Parathyroid adenoma (tissue), 2 donors: ENCODE measurements around the gene NEDD4L.

Experiments used
- H2AFZ ChIP-seq: fragments of 300-600 bp; sonication (generic); one replicate; pipeline ENCODE4 v1.7.0; 2017; ENCODE audit warnings: antibody characterized with exemption, mild to moderate bottlenecking
- H3K27ac ChIP-seq: fragments of 300-600 bp; sonication (generic); one replicate; pipeline ENCODE4 v1.7.0; 2017
- H3K27me3 ChIP-seq: fragments of 300-600 bp; sonication (generic); one replicate; pipeline ENCODE4 v1.7.0; 2017; ENCODE audit warnings: low read length; ENCODE audit not compliant: control insufficient read depth, insufficient read depth
- H3K36me3 ChIP-seq: fragments of 300-600 bp; sonication (generic); one replicate; pipeline ENCODE4 v1.7.0; 2017; ENCODE audit warnings: low read length; ENCODE audit not compliant: control insufficient read depth, insufficient read depth
- H3K4me1 ChIP-seq: fragments of 300-600 bp; sonication (generic); one replicate; pipeline ENCODE4 v1.7.0; 2017; ENCODE audit warnings: control low read depth
- H3K4me2 ChIP-seq: fragments of 300-600 bp; sonication (generic); one replicate; pipeline ENCODE4 v1.7.0; 2017; ENCODE audit warnings: low read length
- H3K4me3 ChIP-seq: fragments of 300-600 bp; sonication (generic); one replicate; pipeline ENCODE4 v1.7.0; 2017; ENCODE audit warnings: low read depth, low read length
- H3K79me2 ChIP-seq: fragments of 300-600 bp; sonication (generic); one replicate; pipeline ENCODE4 v1.7.0; 2017; ENCODE audit warnings: control low read depth
- H3K9ac ChIP-seq: fragments of 300-600 bp; sonication (generic); one replicate; pipeline ENCODE4 v1.7.0; 2017; ENCODE audit warnings: mild to moderate bottlenecking
- H3K9me3 ChIP-seq: fragments of 300-600 bp; sonication (generic); one replicate; pipeline ENCODE4 v1.7.0; 2017; ENCODE audit warnings: low read length; ENCODE audit not compliant: control insufficient read depth
- CTCF ChIP-seq: fragments of 300-600 bp; sonication (generic); IDR thresholded peaks from one replicate; pipeline ENCODE4 v1.7.0; 2017; ENCODE audit warnings: antibody characterized with exemption, mild to moderate bottlenecking
- donor health status: primary hyperparathyroidism.

NEDD4L gene

GRCh38 chr18:58335223-58335622 is 291.2 kb downstream of the NEDD4L start:
- no peak overlapping the region for H3K9ac ChIP-seq
- H2AFZ ChIP-seq, result no peak overlapping the region
- H3K79me2 ChIP-seq, result no peaks in the 10 kb centered on the region
- H3K4me3 ChIP-seq, result no peak overlapping the region
- H3K4me1 ChIP-seq, result no peaks in the 10 kb centered on the region
- no peaks in the 10 kb centered on the region for H3K36me3 ChIP-seq
- no peak overlapping the region for H3K4me2 ChIP-seq
- no peak overlapping the region for H3K27ac ChIP-seq
- H3K27me3 ChIP-seq, result no peaks in the 10 kb centered on the region
- TF ChIP-seq CTCF, result no peak
- H3K9me3 ChIP-seq, result no peaks in the 10 kb centered on the region

GRCh38 chr18:58335821-58336220 is 291.8 kb downstream of the NEDD4L start:
- no peak overlapping the region for H3K27ac ChIP-seq

GRCh38 chr18:58336605-58337004 is 292.6 kb downstream of the NEDD4L start:
- Histone ChIP-seq H3K4me3 (no peak overlapping the region), H3K9ac (no peak overlapping the region), H3K79me2 (no peaks in the 10 kb centered on the region), H2AFZ (no peak overlapping the region), H3K9me3 (no peaks in the 10 kb centered on the region), H3K4me1 (no peaks in the 10 kb centered on the region), H3K36me3 (no peaks in the 10 kb centered on the region), H3K27me3 (no peaks in the 10 kb centered on the region), H3K4me2 (no peak overlapping the region), H3K27ac (no peak overlapping the region)
- no peak for TF ChIP-seq CTCF

More at GRCh38 chr18:58335821-58336220, 291.8 kb downstream of the NEDD4L start:
- no peaks in the 10 kb centered on the region for H3K9me3 ChIP-seq
- H3K4me1 ChIP-seq, result no peaks in the 10 kb centered on the region
- no peak overlapping the region for H3K9ac ChIP-seq
- H3K4me2 ChIP-seq, result no peak overlapping the region
- no peaks in the 10 kb centered on the region for H3K27me3 ChIP-seq
- TF ChIP-seq CTCF, result no peak
- no peak overlapping the region for H3K4me3 ChIP-seq
- H2AFZ ChIP-seq, result no peak overlapping the region
- no peaks in the 10 kb centered on the region for H3K79me2 ChIP-seq
- H3K36me3 ChIP-seq, result no peaks in the 10 kb centered on the region

- Histone ChIP-seq H3K9ac (no peak overlapping the region), H3K36me3 (no peaks in the 10 kb centered on the region), H3K27me3 (no peaks in the 10 kb centered on the region), H3K9me3 (no peaks in the 10 kb centered on the region), H3K4me2 (no peak overlapping the region), H3K4me1 (no peaks in the 10 kb centered on the region), H3K79me2 (no peaks in the 10 kb centered on the region), H2AFZ (no peak overlapping the region), H3K27ac (no peak overlapping the region), H3K4me3 (no peak overlapping the region)
- TF ChIP-seq CTCF, result no peak
Measured at GRCh38 chr18:58337285-58337684, 293.3 kb downstream of the NEDD4L start.

GRCh38 chr18:58337686-58338085 is 293.7 kb downstream of the NEDD4L start:
- Histone ChIP-seq H3K36me3 (no peaks in the 10 kb centered on the region), H3K27me3 (no peaks in the 10 kb centered on the region), H2AFZ (no peak overlapping the region), H3K4me3 (no peak overlapping the region), H3K4me2 (no peak overlapping the region), H3K27ac (no peak overlapping the region), H3K4me1 (no peaks in the 10 kb centered on the region), H3K79me2 (no peaks in the 10 kb centered on the region), H3K9ac (no peak overlapping the region), H3K9me3 (no peaks in the 10 kb centered on the region)
- TF ChIP-seq CTCF, result no peak
